ENCODE data around the gene TMCC3. TPM values are rescaled to one million over a fixed set of nuclear protein-coding genes. Genes with fewer than 3 reads are reported as not detected.

The TMCC3 gene
- total and polyA plus RNA-seq, 2 experiments from 2014 or later, result 0.11 to 0.46 TPM

- no peak for TF ChIP-seq EZH2 (IDR thresholded peaks at IDR 0.05; ENCODE audit: insufficient read depth, poor library complexity, severe bottlenecking)
- no peak for TF ChIP-seq EZH2phosphoT487 (IDR thresholded peaks at IDR 0.05; ENCODE audit: insufficient read depth, low read depth)
- in situ Hi-C loops (cut with MboI), result no loop called here
- H2AFZ ChIP-seq, result no peak overlapping the region
- DNase-seq, result no peak
- H3K9me2 ChIP-seq (ENCODE audit: insufficient read depth), result no peaks in the 10 kb centered on the region
- H3K4me2 ChIP-seq (ENCODE audit: unreplicated experiment), result no peak overlapping the region
- H3K9ac ChIP-seq, result no peak overlapping the region
- H3F3A ChIP-seq (ENCODE audit: insufficient read depth), result no peaks in the 10 kb centered on the region
- no peak overlapping the region for H3K27ac ChIP-seq
- H3K9me3 ChIP-seq (ENCODE audit: low read depth), result no peaks in the 10 kb centered on the region
- no peaks in the 10 kb centered on the region for H4K20me1 ChIP-seq (ENCODE audit: insufficient read depth)
- H3K4me3 ChIP-seq, result no peak overlapping the region
- no peaks in the 10 kb centered on the region for H3K27me3 ChIP-seq (replicated peaks; ENCODE audit: insufficient read depth)
- WGBS, 2 experiments (ENCODE audit: low coverage in 1 of 2, low lambda C conversion rate in 2 of 2, missing lambda C conversion rate in 2 of 2), result 85 to 89% methylated on average over 6 of the region's 6 CpGs
- no peaks in the 10 kb centered on the region for H3K36me3 ChIP-seq (ENCODE audit: low read depth)
- no peaks in the 10 kb centered on the region for H3K79me2 ChIP-seq (ENCODE audit: insufficient read depth)
- H3K4me1 ChIP-seq (ENCODE audit: insufficient read depth), result peaks cover 10% of the 10 kb centered on the region; the same call in 1 of the 2 replicates
These were observed 24.8 kb downstream of the TMCC3 start for GRCh38 chr12:94625531-94625930.

- in situ Hi-C loops (cut with MboI), result no loop called here
- no peak overlapping the region for H3K4me2 ChIP-seq (ENCODE audit: unreplicated experiment)
- no peak overlapping the region for H2AFZ ChIP-seq
- H3K79me2 ChIP-seq (ENCODE audit: insufficient read depth), result no peaks in the 10 kb centered on the region
- no peaks in the 10 kb centered on the region for H3K36me3 ChIP-seq (ENCODE audit: low read depth)
- H4K20me1 ChIP-seq (ENCODE audit: insufficient read depth), result no peaks in the 10 kb centered on the region
- H3K9me2 ChIP-seq (ENCODE audit: insufficient read depth), result no peaks in the 10 kb centered on the region
- H3F3A ChIP-seq (ENCODE audit: insufficient read depth), result peaks cover 16% of the 10 kb centered on the region
- H3K27me3 ChIP-seq (replicated peaks; ENCODE audit: insufficient read depth), result no peaks in the 10 kb centered on the region
- H3K27ac ChIP-seq, result no peak overlapping the region
- H3K9me3 ChIP-seq (ENCODE audit: low read depth), result no peaks in the 10 kb centered on the region
- H3K9ac ChIP-seq, result no peak overlapping the region
- peaks cover 23% of the 10 kb centered on the region for H3K4me1 ChIP-seq (ENCODE audit: insufficient read depth)
- TF ChIP-seq EZH2phosphoT487 (IDR thresholded peaks at IDR 0.05; ENCODE audit: insufficient read depth, low read depth), result no peak
- no peak for TF ChIP-seq EZH2 (IDR thresholded peaks at IDR 0.05; ENCODE audit: insufficient read depth, poor library complexity, severe bottlenecking)
- WGBS, 2 experiments (ENCODE audit: low coverage in 1 of 2, low lambda C conversion rate in 2 of 2, missing lambda C conversion rate in 2 of 2), result 74 to 83% methylated on average over 11 of the region's 11 CpGs
- H3K4me3 ChIP-seq, result no peak overlapping the region
- no peak for DNase-seq
These were observed 27.0 kb downstream of the TMCC3 start for GRCh38 chr12:94623161-94623920.

GRCh38 chr12:94622475-94622874 is 27.9 kb downstream of the TMCC3 start:
- H3F3A ChIP-seq (ENCODE audit: insufficient read depth), result peaks cover 19% of the 10 kb centered on the region
- H4K20me1 ChIP-seq (ENCODE audit: insufficient read depth), result no peaks in the 10 kb centered on the region
- H3K4me3 ChIP-seq, result no peak overlapping the region
- no peaks in the 10 kb centered on the region for H3K9me2 ChIP-seq (ENCODE audit: insufficient read depth)
- H3K9me3 ChIP-seq (ENCODE audit: low read depth), result no peaks in the 10 kb centered on the region
- WGBS, 2 experiments (ENCODE audit: low coverage in 1 of 2, low lambda C conversion rate in 2 of 2, missing lambda C conversion rate in 2 of 2), result 48 to 63% methylated on average over 4 of the region's 4 CpGs
- peaks cover 24% of the 10 kb centered on the region for H3K4me1 ChIP-seq (ENCODE audit: insufficient read depth)
- TF ChIP-seq EZH2phosphoT487 (IDR thresholded peaks at IDR 0.05; ENCODE audit: insufficient read depth, low read depth) (no peak), EZH2 (IDR thresholded peaks at IDR 0.05; ENCODE audit: insufficient read depth, poor library complexity, severe bottlenecking) (no peak)
- H3K9ac ChIP-seq, result no peak overlapping the region
- H2AFZ ChIP-seq, result no peak overlapping the region
- H3K27ac ChIP-seq, result no peak overlapping the region
- in situ Hi-C loops (cut with MboI), result no loop called here
- no peaks in the 10 kb centered on the region for H3K27me3 ChIP-seq (replicated peaks; ENCODE audit: insufficient read depth)
- H3K36me3 ChIP-seq (ENCODE audit: low read depth), result no peaks in the 10 kb centered on the region
- DNase-seq, result no peak
- H3K4me2 ChIP-seq (ENCODE audit: unreplicated experiment), result no peak overlapping the region
- H3K79me2 ChIP-seq (ENCODE audit: insufficient read depth), result no peaks in the 10 kb centered on the region

- no peaks in the 10 kb centered on the region for H3K36me3 ChIP-seq (ENCODE audit: low read depth)
- no peaks in the 10 kb centered on the region for H4K20me1 ChIP-seq (ENCODE audit: insufficient read depth)
- no peaks in the 10 kb centered on the region for H3K9me3 ChIP-seq (ENCODE audit: low read depth)
- no peak overlapping the region for H3K4me2 ChIP-seq (ENCODE audit: unreplicated experiment)
- no peak overlapping the region for H3K4me3 ChIP-seq
- peak; percentile 39 for DNase-seq
- no peaks in the 10 kb centered on the region for H3K27me3 ChIP-seq (replicated peaks; ENCODE audit: insufficient read depth)
- peak overlapping the region; percentile 5; the same call in 1 of the 2 replicates for H2AFZ ChIP-seq
- H3K79me2 ChIP-seq (ENCODE audit: insufficient read depth), result no peaks in the 10 kb centered on the region
- H3K9ac ChIP-seq, result no peak overlapping the region
- no peak overlapping the region for H3K27ac ChIP-seq
- in situ Hi-C loops (cut with MboI), result no loop called here
- no peaks in the 10 kb centered on the region for H3K9me2 ChIP-seq (ENCODE audit: insufficient read depth)
- H3K4me1 ChIP-seq (ENCODE audit: insufficient read depth), result peaks cover 24% of the 10 kb centered on the region
- TF ChIP-seq EZH2phosphoT487 (IDR thresholded peaks at IDR 0.05; ENCODE audit: insufficient read depth, low read depth) (no peak), EZH2 (IDR thresholded peaks at IDR 0.05; ENCODE audit: insufficient read depth, poor library complexity, severe bottlenecking) (no peak)
- 77 to 83% methylated on average over 7 of the region's 7 CpGs for WGBS, 2 experiments (ENCODE audit: low coverage in 1 of 2, low lambda C conversion rate in 2 of 2, missing lambda C conversion rate in 2 of 2)
- H3F3A ChIP-seq (ENCODE audit: insufficient read depth), result peaks cover 19% of the 10 kb centered on the region
These were observed 28.5 kb downstream of the TMCC3 start for GRCh38 chr12:94621662-94622359.
